Measurements from ENCODE around the gene CDKL5.
A peak's percentile ranks its signal among the peaks of the same experiment; 100 is the strongest.
"Not testable (repeated sequence)": the region's sequence is repeated elsewhere in the genome, so short reads cannot be mapped to it uniquely, and the experiment has no call there.

The CDKL5 gene

DNA sequence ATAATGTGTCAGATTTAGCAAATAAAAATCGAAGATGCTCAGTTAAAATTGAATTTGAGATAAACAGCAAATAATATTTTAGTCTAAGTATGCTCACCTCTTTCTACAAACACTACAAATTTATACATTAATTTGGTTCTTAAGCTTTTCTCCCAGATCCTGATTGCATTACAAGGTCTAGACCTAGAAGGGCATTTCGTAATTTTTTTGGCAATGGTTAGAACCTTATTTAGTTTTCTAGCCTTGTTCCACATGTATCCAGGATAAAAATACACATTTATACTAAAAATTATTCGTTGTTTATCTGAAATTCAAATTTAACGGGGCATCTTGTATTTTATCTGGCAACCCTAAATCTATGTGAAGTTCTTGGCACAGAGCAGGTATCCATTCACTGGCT is 2.5 kb upstream of the CDKL5 start:
- peak overlapping the region; percentile 78 for H3K27ac ChIP-seq (ENCODE audit: low read depth, low read length)

DNA sequence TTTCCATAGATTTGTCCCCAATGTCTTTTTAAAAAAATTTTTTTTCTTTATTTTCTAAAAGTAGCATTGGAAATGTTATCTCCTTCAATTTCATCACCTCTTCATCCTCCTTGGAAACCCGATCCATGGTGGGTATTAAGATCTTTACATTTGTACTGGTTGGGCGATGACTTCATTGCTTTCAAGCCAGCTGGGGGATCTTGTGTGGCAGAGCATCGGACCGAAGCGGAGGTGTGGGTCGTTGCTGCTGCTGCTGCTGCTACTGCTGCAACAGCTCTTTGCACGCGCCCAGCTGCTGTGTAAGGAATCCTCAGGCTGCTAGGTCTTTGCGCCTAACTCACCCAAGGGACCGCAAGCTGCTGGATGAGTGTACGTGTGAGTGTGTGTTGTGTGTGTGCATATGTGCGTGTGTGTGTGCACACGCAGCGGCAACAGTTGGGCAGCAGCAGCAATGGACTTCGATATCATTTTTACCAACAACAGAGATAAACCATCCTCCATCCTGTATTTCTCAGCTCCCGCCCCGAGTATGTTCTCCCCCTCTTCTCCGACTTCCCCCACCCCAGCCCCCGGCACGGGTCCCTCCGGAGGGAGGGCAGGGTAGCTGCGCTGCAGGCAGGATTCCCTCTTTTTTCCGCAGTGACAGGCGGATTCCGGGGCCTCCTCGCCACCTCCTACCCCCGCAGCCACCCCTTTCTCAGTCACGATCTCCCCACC is 768 bp upstream of the CDKL5 start:
- Histone ChIP-seq H3K27ac (ENCODE audit: low read depth, low read length) (no peak overlapping the region), H3K27me3 (ENCODE audit: insufficient read depth, low read length) (no peaks in the 10 kb centered on the region), H3K4me3 (ENCODE audit: low read depth, low read length) (peak overlapping the region; percentile 93), H3K79me2 (ENCODE audit: control insufficient read depth, insufficient read depth, low read length, unreplicated experiment) (peaks cover 5% of the 10 kb centered on the region), H3K4me1 (ENCODE audit: control insufficient read depth, insufficient read depth, low read length, unreplicated experiment) (peaks cover 20% of the 10 kb centered on the region), H2AFZ (ENCODE audit: low read length, unreplicated experiment) (peak overlapping the region; percentile 91), H3K36me3 (ENCODE audit: insufficient read depth, low read length) (no peaks in the 10 kb centered on the region)

More for the DNA sequence above, 2.5 kb upstream of the CDKL5 start:
- peaks cover 5% of the 10 kb centered on the region for H3K79me2 ChIP-seq (ENCODE audit: control insufficient read depth, insufficient read depth, low read length, unreplicated experiment)
- H3K36me3 ChIP-seq (ENCODE audit: insufficient read depth, low read length), result no peaks in the 10 kb centered on the region
- peaks cover 20% of the 10 kb centered on the region for H3K4me1 ChIP-seq (ENCODE audit: control insufficient read depth, insufficient read depth, low read length, unreplicated experiment)
- H3K4me3 ChIP-seq (ENCODE audit: low read depth, low read length), result no peak overlapping the region
- H2AFZ ChIP-seq (ENCODE audit: low read length, unreplicated experiment), result peak overlapping the region; percentile 59
- no peaks in the 10 kb centered on the region for H3K27me3 ChIP-seq (ENCODE audit: insufficient read depth, low read length)

DNA sequence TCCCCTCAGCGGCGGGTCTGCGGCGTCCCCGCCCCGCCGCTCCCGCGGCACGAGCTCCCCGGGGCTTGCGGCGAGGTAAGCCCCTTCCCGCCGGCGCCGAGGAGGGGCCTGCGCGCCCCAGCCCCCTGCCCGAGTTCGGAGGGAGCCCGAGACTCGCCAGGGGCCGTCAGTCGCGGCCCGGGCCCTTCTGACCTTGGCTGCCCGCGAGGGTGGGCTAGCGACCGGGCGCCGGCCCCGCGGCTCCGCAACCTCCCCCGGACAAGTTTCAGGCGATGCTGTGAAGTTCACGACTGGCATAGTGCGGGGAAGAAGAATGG is 554 bp downstream of the CDKL5 start:
- Histone ChIP-seq H2AFZ (ENCODE audit: low read length, unreplicated experiment) (peak overlapping the region; percentile 100), H3K4me1 (ENCODE audit: control insufficient read depth, insufficient read depth, low read length, unreplicated experiment) (peaks cover 20% of the 10 kb centered on the region), H3K27me3 (ENCODE audit: insufficient read depth, low read length) (no peaks in the 10 kb centered on the region), H3K79me2 (ENCODE audit: control insufficient read depth, insufficient read depth, low read length, unreplicated experiment) (peaks cover 5% of the 10 kb centered on the region), H3K36me3 (ENCODE audit: insufficient read depth, low read length) (no peaks in the 10 kb centered on the region), H3K27ac (ENCODE audit: low read depth, low read length) (no peak overlapping the region), H3K4me3 (ENCODE audit: low read depth, low read length) (peak overlapping the region; percentile 93)

DNA sequence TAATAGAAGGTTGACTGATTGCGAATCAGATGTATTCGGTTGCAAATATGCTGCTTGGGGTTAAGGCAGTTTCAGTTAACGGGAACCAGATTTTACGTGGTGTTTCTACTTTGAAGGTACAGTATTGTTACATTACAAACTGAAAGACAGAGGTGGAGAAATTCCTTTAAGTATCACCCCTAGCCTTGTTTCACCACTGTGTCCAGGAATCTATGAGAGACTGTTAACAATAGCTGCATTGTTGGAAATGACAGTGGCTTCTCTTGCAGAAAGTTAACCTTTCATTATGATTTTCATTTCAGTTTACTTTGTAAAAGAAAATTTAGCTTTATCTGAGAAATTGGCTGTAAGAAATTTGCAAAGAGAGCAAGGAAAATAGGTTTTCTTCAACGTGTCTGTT is 2.6 kb downstream of the CDKL5 start:
- Histone ChIP-seq H3K27ac (ENCODE audit: low read depth, low read length) (no peak overlapping the region), H3K4me1 (ENCODE audit: control insufficient read depth, insufficient read depth, low read length, unreplicated experiment) (peaks cover 12% of the 10 kb centered on the region), H2AFZ (ENCODE audit: low read length, unreplicated experiment) (peak overlapping the region; percentile 14), H3K27me3 (ENCODE audit: insufficient read depth, low read length) (no peaks in the 10 kb centered on the region), H3K36me3 (ENCODE audit: insufficient read depth, low read length) (no peaks in the 10 kb centered on the region), H3K79me2 (ENCODE audit: control insufficient read depth, insufficient read depth, low read length, unreplicated experiment) (peaks cover 5% of the 10 kb centered on the region), H3K4me3 (ENCODE audit: low read depth, low read length) (no peak overlapping the region)

DNA sequence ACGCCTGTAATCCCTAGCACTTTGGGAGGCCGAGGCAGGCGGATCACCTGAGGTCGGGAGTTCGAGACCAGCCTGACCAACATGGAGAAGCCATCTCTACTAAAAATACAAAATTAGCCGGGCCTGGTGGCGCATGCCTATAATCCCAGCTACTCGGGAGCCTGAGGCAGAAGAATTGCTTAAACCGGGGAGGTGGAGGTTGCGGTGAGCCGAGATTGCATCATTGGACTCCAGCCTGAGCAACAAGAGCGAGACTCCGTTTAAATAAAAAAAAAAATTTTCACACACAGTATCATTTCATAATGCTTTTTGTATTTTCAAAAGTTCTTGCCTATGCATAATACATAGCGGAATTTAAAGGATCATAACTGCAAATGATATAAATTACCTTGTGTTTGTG is 7.9 kb downstream of the CDKL5 start:
- H2AFZ ChIP-seq (ENCODE audit: low read length, unreplicated experiment); H3K4me3 ChIP-seq (ENCODE audit: low read depth, low read length); H3K4me1 ChIP-seq (ENCODE audit: control insufficient read depth, insufficient read depth, low read length, unreplicated experiment); H3K27ac ChIP-seq (ENCODE audit: low read depth, low read length); H3K36me3 ChIP-seq (ENCODE audit: insufficient read depth, low read length); H3K79me2 ChIP-seq (ENCODE audit: control insufficient read depth, insufficient read depth, low read length, unreplicated experiment); H3K27me3 ChIP-seq (ENCODE audit: insufficient read depth, low read length): not testable (repeated sequence)

DNA sequence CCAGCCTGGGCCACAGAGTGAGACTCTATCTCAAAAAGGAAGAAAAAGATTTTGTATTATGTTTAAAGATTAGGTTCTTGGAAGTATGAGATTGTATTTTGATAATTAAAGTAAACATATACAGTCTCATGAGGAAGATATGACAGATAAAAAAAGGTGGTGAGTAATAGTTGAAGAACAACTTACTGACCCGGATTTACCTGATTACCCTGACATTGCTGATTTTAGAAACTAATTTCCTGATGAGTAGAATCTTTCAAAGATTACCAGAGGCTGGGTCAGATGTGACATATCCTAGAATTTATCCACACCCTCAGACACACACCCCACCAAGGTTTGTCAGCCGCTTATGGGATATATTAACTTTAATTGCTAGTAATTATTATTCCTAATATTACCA is 9.5 kb downstream of the CDKL5 start:
- Histone ChIP-seq H3K27me3 (ENCODE audit: insufficient read depth, low read length) (no peaks in the 10 kb centered on the region), H2AFZ (ENCODE audit: low read length, unreplicated experiment) (no peak overlapping the region), H3K4me1 (ENCODE audit: control insufficient read depth, insufficient read depth, low read length, unreplicated experiment) (no peaks in the 10 kb centered on the region), H3K4me3 (ENCODE audit: low read depth, low read length) (no peak overlapping the region), H3K27ac (ENCODE audit: low read depth, low read length) (no peak overlapping the region), H3K79me2 (ENCODE audit: control insufficient read depth, insufficient read depth, low read length, unreplicated experiment) (no peaks in the 10 kb centered on the region), H3K36me3 (ENCODE audit: insufficient read depth, low read length) (no peaks in the 10 kb centered on the region)

DNA sequence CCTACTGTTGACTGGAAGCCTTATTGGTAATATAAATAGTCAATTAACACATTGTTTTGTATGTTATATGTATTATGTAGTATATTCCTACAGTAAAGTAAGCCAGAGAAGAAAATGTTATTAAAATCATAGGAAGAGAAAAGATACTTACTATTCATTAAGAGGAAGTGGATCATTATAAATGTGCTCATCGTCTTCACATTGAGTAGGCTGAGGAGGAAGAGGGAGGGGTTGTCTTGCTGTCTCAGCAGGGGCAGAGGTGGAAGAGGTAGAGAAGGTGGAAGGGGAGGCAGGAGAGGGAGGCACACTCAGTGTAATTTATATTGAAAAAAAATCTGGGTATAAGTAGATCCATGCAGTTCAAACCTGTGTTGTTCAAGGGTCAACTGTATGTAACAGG is 10.6 kb downstream of the CDKL5 start:
- Histone ChIP-seq H3K27me3 (ENCODE audit: insufficient read depth, low read length) (no peaks in the 10 kb centered on the region), H3K4me1 (ENCODE audit: control insufficient read depth, insufficient read depth, low read length, unreplicated experiment) (no peaks in the 10 kb centered on the region), H2AFZ (ENCODE audit: low read length, unreplicated experiment) (no peak overlapping the region), H3K79me2 (ENCODE audit: control insufficient read depth, insufficient read depth, low read length, unreplicated experiment) (no peaks in the 10 kb centered on the region), H3K27ac (ENCODE audit: low read depth, low read length) (no peak overlapping the region), H3K36me3 (ENCODE audit: insufficient read depth, low read length) (no peaks in the 10 kb centered on the region), H3K4me3 (ENCODE audit: low read depth, low read length) (no peak overlapping the region)

DNA sequence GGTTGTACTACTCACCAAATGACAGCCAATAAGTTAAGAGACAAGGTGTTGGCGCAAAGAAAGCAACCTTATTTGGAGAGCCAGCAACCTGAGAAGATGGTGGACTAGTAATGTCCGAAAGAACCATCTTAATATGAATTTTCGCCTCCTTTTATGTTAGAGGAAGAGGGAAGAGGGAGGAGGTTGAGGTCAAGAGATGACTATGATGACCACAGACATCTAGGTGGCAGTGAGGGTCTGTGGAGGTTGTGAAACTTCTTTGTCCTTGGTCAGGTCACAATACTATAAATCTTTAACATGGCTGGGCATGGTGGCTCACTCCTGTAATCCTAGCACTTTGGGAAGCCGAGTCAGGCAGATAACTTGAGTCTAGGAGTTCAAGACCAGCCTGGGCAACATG is 15.4 kb downstream of the CDKL5 start:
- H2AFZ ChIP-seq (ENCODE audit: low read length, unreplicated experiment), result no peak overlapping the region
- no peaks in the 10 kb centered on the region for H3K27me3 ChIP-seq (ENCODE audit: insufficient read depth, low read length)
- no peak overlapping the region for H3K4me3 ChIP-seq (ENCODE audit: low read depth, low read length)
- no peaks in the 10 kb centered on the region for H3K36me3 ChIP-seq (ENCODE audit: insufficient read depth, low read length)
- no peak overlapping the region for H3K27ac ChIP-seq (ENCODE audit: low read depth, low read length)
- H3K79me2 ChIP-seq (ENCODE audit: control insufficient read depth, insufficient read depth, low read length, unreplicated experiment), result no peaks in the 10 kb centered on the region
- H3K4me1 ChIP-seq (ENCODE audit: control insufficient read depth, insufficient read depth, low read length, unreplicated experiment), result no peaks in the 10 kb centered on the region

DNA sequence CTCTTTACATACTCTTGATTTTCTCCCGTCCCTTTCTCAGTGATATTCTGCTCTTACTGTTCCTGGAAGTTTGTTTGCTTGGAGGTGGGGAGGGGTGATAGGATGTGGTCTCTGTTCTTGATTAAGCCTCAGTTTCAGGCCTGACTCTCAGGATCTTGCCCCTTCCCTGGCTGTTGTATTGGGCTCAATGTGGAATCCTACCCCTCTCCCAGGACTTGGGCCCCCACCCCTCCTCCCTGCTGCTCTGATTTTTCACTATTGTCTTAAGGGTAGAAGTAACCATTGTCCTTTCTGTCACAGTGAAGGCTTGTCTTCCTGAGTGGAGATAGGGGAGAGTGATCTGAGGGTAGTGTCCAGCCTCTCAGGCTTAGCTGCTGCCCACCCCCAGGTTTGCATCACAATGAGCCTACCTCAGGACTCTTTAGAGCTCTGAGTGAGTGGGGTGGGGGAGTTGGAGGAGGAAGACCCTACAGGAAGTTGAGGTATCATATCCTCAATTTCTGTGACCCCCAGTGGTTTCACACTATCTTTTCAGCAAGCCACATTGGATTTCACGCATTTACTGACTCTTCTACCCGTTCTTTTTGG is 16.5 kb downstream of the CDKL5 start:
- H2AFZ ChIP-seq (ENCODE audit: low read length, unreplicated experiment), result no peak overlapping the region
- H3K27ac ChIP-seq (ENCODE audit: low read depth, low read length), result no peak overlapping the region
- H3K36me3 ChIP-seq (ENCODE audit: insufficient read depth, low read length), result no peaks in the 10 kb centered on the region
- no peaks in the 10 kb centered on the region for H3K4me1 ChIP-seq (ENCODE audit: control insufficient read depth, insufficient read depth, low read length, unreplicated experiment)
- H3K79me2 ChIP-seq (ENCODE audit: control insufficient read depth, insufficient read depth, low read length, unreplicated experiment), result no peaks in the 10 kb centered on the region
- no peak overlapping the region for H3K4me3 ChIP-seq (ENCODE audit: low read depth, low read length)
- H3K27me3 ChIP-seq (ENCODE audit: insufficient read depth, low read length), result no peaks in the 10 kb centered on the region

DNA sequence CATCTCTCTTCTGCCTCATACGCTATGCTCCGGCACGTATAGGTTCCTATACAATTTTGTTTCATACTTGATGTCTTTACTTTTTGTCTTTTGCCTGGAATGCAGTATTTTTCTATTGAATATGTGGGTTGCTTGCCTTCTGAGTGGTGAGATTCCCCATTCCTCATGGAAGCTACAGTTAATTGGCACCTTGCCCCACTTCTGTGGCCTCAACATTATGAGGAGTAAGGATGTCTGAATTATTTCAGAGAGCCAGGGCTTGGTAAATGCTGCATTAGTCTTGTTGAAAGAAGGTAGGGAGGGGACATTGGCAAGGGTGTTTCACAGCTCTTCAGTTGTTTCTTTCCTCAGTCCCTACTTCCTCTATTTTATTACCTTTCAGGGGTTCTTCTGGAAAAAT is 23.0 kb downstream of the CDKL5 start:
- Histone ChIP-seq H2AFZ (ENCODE audit: low read length, unreplicated experiment) (no peak overlapping the region), H3K4me3 (ENCODE audit: low read depth, low read length) (no peak overlapping the region), H3K79me2 (ENCODE audit: control insufficient read depth, insufficient read depth, low read length, unreplicated experiment) (no peaks in the 10 kb centered on the region), H3K27me3 (ENCODE audit: insufficient read depth, low read length) (no peaks in the 10 kb centered on the region), H3K27ac (ENCODE audit: low read depth, low read length) (no peak overlapping the region), H3K4me1 (ENCODE audit: control insufficient read depth, insufficient read depth, low read length, unreplicated experiment) (no peaks in the 10 kb centered on the region), H3K36me3 (ENCODE audit: insufficient read depth, low read length) (no peaks in the 10 kb centered on the region)

DNA sequence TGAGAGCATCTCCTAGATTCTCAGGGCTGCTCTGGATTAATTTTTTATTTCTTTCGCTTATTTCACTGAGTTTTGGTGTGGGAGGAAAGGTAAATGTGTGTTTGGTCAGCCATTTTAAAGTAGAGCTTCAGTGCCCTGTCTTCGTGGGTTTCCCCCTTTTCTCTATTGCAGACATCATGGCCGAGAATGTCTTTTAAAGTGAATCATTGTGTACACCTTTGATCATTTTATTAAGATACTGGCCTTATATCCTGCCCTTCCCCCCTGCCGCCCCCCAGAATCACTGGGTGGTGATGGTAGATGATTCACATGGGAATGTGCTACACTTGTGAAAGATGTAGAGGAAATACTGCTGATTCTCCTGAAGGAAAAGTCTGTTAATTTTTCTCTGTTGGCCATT is 23.8 kb downstream of the CDKL5 start:
- no peak overlapping the region for H3K4me3 ChIP-seq (ENCODE audit: low read depth, low read length)
- H3K79me2 ChIP-seq (ENCODE audit: control insufficient read depth, insufficient read depth, low read length, unreplicated experiment), result no peaks in the 10 kb centered on the region
- H3K27ac ChIP-seq (ENCODE audit: low read depth, low read length), result no peak overlapping the region
- no peaks in the 10 kb centered on the region for H3K36me3 ChIP-seq (ENCODE audit: insufficient read depth, low read length)
- H3K27me3 ChIP-seq (ENCODE audit: insufficient read depth, low read length), result no peaks in the 10 kb centered on the region
- H3K4me1 ChIP-seq (ENCODE audit: control insufficient read depth, insufficient read depth, low read length, unreplicated experiment), result no peaks in the 10 kb centered on the region
- H2AFZ ChIP-seq (ENCODE audit: low read length, unreplicated experiment), result no peak overlapping the region

Data from ACC112 (cell line).